ENCODE data around the gene TMEM69.
"Not testable (repeated sequence)": the region's sequence is repeated elsewhere in the genome, so short reads cannot be mapped to it uniquely, and the experiment has no call there.

TMEM69 gene

GRCh38 chr1:45677751-45678245 lies 10.2 kb upstream of the TMEM69 start:
- peaks cover 17% of the 10 kb centered on the region for H3K36me3 ChIP-seq (ENCODE audit: control insufficient read depth, insufficient read depth, low read length)
- H3K4me3 ChIP-seq (ENCODE audit: extremely low read depth, insufficient read depth, low read length, poor library complexity, severe bottlenecking): no peak overlapping the region
- WGBS, 2 experiments (ENCODE audit: insufficient coverage in 2 of 2): 86% methylated on average over 1 of the region's 3 CpGs; no CpG with 5 or more reads in 1 of the 2 experiments
- no peak overlapping the region for H3K27ac ChIP-seq (ENCODE audit: low read depth, low read length, severe bottlenecking)
- no peaks in the 10 kb centered on the region for H3K9me3 ChIP-seq (ENCODE audit: control insufficient read depth, low read length)
- peaks cover 4% of the 10 kb centered on the region for H3K4me1 ChIP-seq (ENCODE audit: control insufficient read depth, insufficient read depth, low read length, poor library complexity, severe bottlenecking)

GRCh38 chr1:45678489-45678888 lies 9.5 kb upstream of the TMEM69 start:
- H3K9me3 ChIP-seq (ENCODE audit: control insufficient read depth, low read length): no peaks in the 10 kb centered on the region
- H3K27ac ChIP-seq (ENCODE audit: low read depth, low read length, severe bottlenecking): no peak overlapping the region
- no peak overlapping the region for H3K4me3 ChIP-seq (ENCODE audit: extremely low read depth, insufficient read depth, low read length, poor library complexity, severe bottlenecking)
- peaks cover 4% of the 10 kb centered on the region for H3K4me1 ChIP-seq (ENCODE audit: control insufficient read depth, insufficient read depth, low read length, poor library complexity, severe bottlenecking)
- H3K36me3 ChIP-seq (ENCODE audit: control insufficient read depth, insufficient read depth, low read length): peaks cover 12% of the 10 kb centered on the region

- H3K36me3 ChIP-seq (ENCODE audit: control insufficient read depth, insufficient read depth, low read length): peaks cover 7% of the 10 kb centered on the region
- no peak overlapping the region for H3K27ac ChIP-seq (ENCODE audit: low read depth, low read length, severe bottlenecking)
- H3K9me3 ChIP-seq (ENCODE audit: control insufficient read depth, low read length): no peaks in the 10 kb centered on the region
- 55 to 56% methylated on average over 2 to 3 of the region's 3 CpGs for WGBS, 2 experiments (ENCODE audit: insufficient coverage in 2 of 2)
- H3K4me1 ChIP-seq (ENCODE audit: control insufficient read depth, insufficient read depth, low read length, poor library complexity, severe bottlenecking): peaks cover 4% of the 10 kb centered on the region
- H3K4me3 ChIP-seq (ENCODE audit: extremely low read depth, insufficient read depth, low read length, poor library complexity, severe bottlenecking): no peak overlapping the region
These were observed 8.9 kb upstream of the TMEM69 start for GRCh38 chr1:45679123-45679522.

GRCh38 chr1:45682942-45683341 lies 5.0 kb upstream of the TMEM69 start:
- no peak overlapping the region for H3K4me3 ChIP-seq (ENCODE audit: extremely low read depth, insufficient read depth, low read length, poor library complexity, severe bottlenecking)
- H3K27ac ChIP-seq (ENCODE audit: low read depth, low read length, severe bottlenecking): no peak overlapping the region
- 91 to 100% methylated on average over 4 of the region's 6 CpGs for WGBS, 2 experiments (ENCODE audit: insufficient coverage in 2 of 2)
- H3K9me3 ChIP-seq (ENCODE audit: control insufficient read depth, low read length): no peaks in the 10 kb centered on the region
- H3K36me3 ChIP-seq (ENCODE audit: control insufficient read depth, insufficient read depth, low read length): no peaks in the 10 kb centered on the region
- peaks cover 3% of the 10 kb centered on the region for H3K4me1 ChIP-seq (ENCODE audit: control insufficient read depth, insufficient read depth, low read length, poor library complexity, severe bottlenecking)

GRCh38 chr1:45684402-45684801 lies 3.6 kb upstream of the TMEM69 start:
- no peak overlapping the region for H3K27ac ChIP-seq (ENCODE audit: low read depth, low read length, severe bottlenecking)
- H3K4me3 ChIP-seq (ENCODE audit: extremely low read depth, insufficient read depth, low read length, poor library complexity, severe bottlenecking): peak overlapping the region; percentile 98
- H3K36me3 ChIP-seq (ENCODE audit: control insufficient read depth, insufficient read depth, low read length): no peaks in the 10 kb centered on the region
- H3K4me1 ChIP-seq (ENCODE audit: control insufficient read depth, insufficient read depth, low read length, poor library complexity, severe bottlenecking): peaks cover 3% of the 10 kb centered on the region
- H3K9me3 ChIP-seq (ENCODE audit: control insufficient read depth, low read length): no peaks in the 10 kb centered on the region
- WGBS, 2 experiments (ENCODE audit: insufficient coverage in 2 of 2): 100% methylated on average over 1 of the region's 2 CpGs; no CpG with 5 or more reads in 1 of the 2 experiments

GRCh38 chr1:45685308-45686014 lies 2.5 kb upstream of the TMEM69 start:
- Histone ChIP-seq H3K4me3 (ENCODE audit: extremely low read depth, insufficient read depth, low read length, poor library complexity, severe bottlenecking) (peak overlapping the region; percentile 98), H3K36me3 (ENCODE audit: control insufficient read depth, insufficient read depth, low read length) (no peaks in the 10 kb centered on the region), H3K9me3 (ENCODE audit: control insufficient read depth, low read length) (no peaks in the 10 kb centered on the region), H3K27ac (ENCODE audit: low read depth, low read length, severe bottlenecking) (peak overlapping the region; percentile 86), H3K4me1 (ENCODE audit: control insufficient read depth, insufficient read depth, low read length, poor library complexity, severe bottlenecking) (peaks cover 3% of the 10 kb centered on the region)
- 0% methylated on average over 3 of the region's 13 CpGs; no CpG with 5 or more reads in 1 of the 2 experiments for WGBS, 2 experiments (ENCODE audit: insufficient coverage in 2 of 2)

- H3K9me3 ChIP-seq (ENCODE audit: control insufficient read depth, low read length): no peaks in the 10 kb centered on the region
- H3K36me3 ChIP-seq (ENCODE audit: control insufficient read depth, insufficient read depth, low read length): peaks cover 2% of the 10 kb centered on the region
- peaks cover 3% of the 10 kb centered on the region for H3K4me1 ChIP-seq (ENCODE audit: control insufficient read depth, insufficient read depth, low read length, poor library complexity, severe bottlenecking)
- 0% methylated on average over 25 of the region's 27 CpGs for WGBS, 2 experiments (ENCODE audit: insufficient coverage in 2 of 2)
- H3K27ac ChIP-seq (ENCODE audit: low read depth, low read length, severe bottlenecking): peak overlapping the region; percentile 86
- H3K4me3 ChIP-seq (ENCODE audit: extremely low read depth, insufficient read depth, low read length, poor library complexity, severe bottlenecking): peak overlapping the region; percentile 98
These were observed 2.0 kb upstream of the TMEM69 start for GRCh38 chr1:45686015-45686287.

GRCh38 chr1:45686288-45687013 lies 1.5 kb upstream of the TMEM69 start, which contains the start of gene GPBP1L1:
TSS of gene GPBP1L1 (minus strand) at chr1:45686533. CDS start at chr1:45659087, 27,446 bp downstream.
- H3K4me1 ChIP-seq (ENCODE audit: control insufficient read depth, insufficient read depth, low read length, poor library complexity, severe bottlenecking): peaks cover 3% of the 10 kb centered on the region
- H3K9me3 ChIP-seq (ENCODE audit: control insufficient read depth, low read length): no peaks in the 10 kb centered on the region
- WGBS, 2 experiments (ENCODE audit: insufficient coverage in 2 of 2): 0% methylated on average over 37 to 41 of the region's 52 CpGs
- H3K4me3 ChIP-seq (ENCODE audit: extremely low read depth, insufficient read depth, low read length, poor library complexity, severe bottlenecking): peak within 1 kb of the TSS; percentile 98
- H3K36me3 ChIP-seq (ENCODE audit: control insufficient read depth, insufficient read depth, low read length): peaks cover 7% of the 10 kb centered on the region
- H3K27ac ChIP-seq (ENCODE audit: low read depth, low read length, severe bottlenecking): peak within 1 kb of the TSS; percentile 86

- Histone ChIP-seq H3K27ac (ENCODE audit: low read depth, low read length, severe bottlenecking) (peak overlapping the region; percentile 83), H3K4me1 (ENCODE audit: control insufficient read depth, insufficient read depth, low read length, poor library complexity, severe bottlenecking) (peaks cover 3% of the 10 kb centered on the region), H3K9me3 (ENCODE audit: control insufficient read depth, low read length) (no peaks in the 10 kb centered on the region), H3K36me3 (ENCODE audit: control insufficient read depth, insufficient read depth, low read length) (peaks cover 15% of the 10 kb centered on the region), H3K4me3 (ENCODE audit: extremely low read depth, insufficient read depth, low read length, poor library complexity, severe bottlenecking) (peak overlapping the region; percentile 98)
- 0 to 1% methylated on average over 41 of the region's 44 CpGs for WGBS, 2 experiments (ENCODE audit: insufficient coverage in 2 of 2)
These were observed 797 bp upstream of the TMEM69 start for GRCh38 chr1:45687014-45687753.

- not testable (repeated sequence) for H3K4me3 ChIP-seq (ENCODE audit: extremely low read depth, insufficient read depth, low read length, poor library complexity, severe bottlenecking); H3K9me3 ChIP-seq (ENCODE audit: control insufficient read depth, low read length); H3K4me1 ChIP-seq (ENCODE audit: control insufficient read depth, insufficient read depth, low read length, poor library complexity, severe bottlenecking); H3K27ac ChIP-seq (ENCODE audit: low read depth, low read length, severe bottlenecking)
- peaks cover 59% of the 10 kb centered on the region for H3K36me3 ChIP-seq (ENCODE audit: control insufficient read depth, insufficient read depth, low read length)
- whole genome bisulfite sequencing, 2 experiments (ENCODE audit: insufficient coverage in 2 of 2): 60 to 93% methylated on average over 1 to 5 of the region's 8 CpGs
These were observed 5.8 kb downstream of the TMEM69 start for GRCh38 chr1:45693811-45694210.
